GM12892 (cell line): ENCODE results near the gene RGS11.
"Not testable (repeated sequence)": the region's sequence is repeated elsewhere in the genome, so short reads cannot be mapped to it uniquely, and the experiment has no call there.

ENCODE experiments used
- POLR2A ChIP-seq: IDR thresholded peaks from 2 replicates; pipeline ENCODE4 v1.6.1; 2011; ENCODE audit warnings: low read depth, low read length, control low read depth
- POLR2AphosphoS5 ChIP-seq: IDR thresholded peaks from 2 replicates; pipeline ENCODE4 v1.6.1; 2011; ENCODE audit warnings: low read depth, low read length, control low read depth

DNA sequence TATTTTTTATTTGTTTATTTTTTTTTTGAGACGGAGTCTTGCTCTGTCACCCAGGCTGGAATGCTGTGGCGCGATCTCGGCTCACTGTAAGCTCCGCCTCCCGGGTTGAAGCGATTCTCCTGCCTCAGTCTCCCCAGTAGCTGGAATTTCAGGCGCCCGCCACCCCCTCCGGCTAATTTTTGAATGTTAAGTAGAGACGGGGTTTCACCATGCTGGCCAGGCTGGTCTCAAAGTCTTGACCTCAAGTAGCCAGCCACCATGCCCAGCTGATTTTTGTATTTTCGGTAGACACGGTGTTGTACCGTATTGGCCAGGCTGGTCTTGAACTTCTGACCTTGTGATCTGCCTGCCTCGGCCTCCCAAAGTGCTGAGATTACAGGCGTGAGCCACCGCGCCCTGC, 45.4 kb downstream of the RGS11 start:
- not testable (repeated sequence) for TF ChIP-seq POLR2AphosphoS5, POLR2A
